Measurements from ENCODE around the gene SLC37A3.

The SLC37A3 gene

DNA sequence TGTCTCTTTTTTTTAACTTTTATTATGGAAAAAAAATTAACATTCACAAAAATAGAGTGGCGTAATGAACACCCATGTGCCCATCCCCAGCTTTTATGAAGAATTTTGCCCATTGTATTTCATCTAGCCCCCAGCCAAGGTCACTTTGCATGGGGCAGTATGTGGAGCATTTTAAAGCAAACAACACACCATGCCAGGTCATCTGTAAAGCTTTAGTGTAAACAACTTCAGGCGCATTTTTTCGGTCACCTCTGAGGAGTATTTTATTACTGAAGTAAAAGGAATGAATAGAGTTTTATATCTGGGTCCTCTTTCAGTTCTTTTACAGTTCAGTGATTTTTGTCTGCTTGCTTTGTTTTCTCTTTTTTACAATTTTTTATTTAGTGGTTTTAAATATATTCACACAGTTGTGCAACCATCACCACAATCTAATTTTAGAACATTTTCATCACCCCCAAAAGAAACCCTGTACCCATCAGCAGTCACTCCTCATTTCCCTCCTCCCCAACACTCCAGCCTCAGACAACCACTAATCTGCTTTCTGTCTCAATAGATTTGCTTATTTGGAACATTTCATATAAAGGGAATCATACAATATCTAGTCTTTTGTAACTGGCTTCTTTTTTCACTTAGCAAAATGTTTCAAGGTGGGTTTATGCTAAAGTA lies 87.9 kb downstream of the SLC37A3 start:
- no peak for DNase-seq

DNA sequence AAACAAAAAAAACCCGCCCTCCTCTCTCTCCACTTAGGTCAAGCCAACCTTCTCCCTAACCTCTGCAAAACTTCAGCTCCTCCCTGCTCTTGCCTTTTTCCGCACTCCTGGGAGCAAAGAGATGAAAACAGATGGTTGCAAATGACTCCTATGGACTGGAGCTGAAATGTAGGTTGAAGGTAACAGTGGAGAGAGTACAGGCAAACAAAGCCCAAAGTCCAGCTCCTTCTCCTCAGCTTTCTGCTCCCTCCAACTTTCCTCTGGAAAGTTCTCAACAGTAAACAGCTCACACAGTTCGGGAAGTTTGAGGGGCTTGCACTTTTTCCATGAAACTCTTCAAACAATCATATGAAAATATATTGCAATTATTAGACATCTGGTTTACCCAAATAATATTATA lies 90.3 kb downstream of the SLC37A3 start:
- DNase-seq = no peak

DNA sequence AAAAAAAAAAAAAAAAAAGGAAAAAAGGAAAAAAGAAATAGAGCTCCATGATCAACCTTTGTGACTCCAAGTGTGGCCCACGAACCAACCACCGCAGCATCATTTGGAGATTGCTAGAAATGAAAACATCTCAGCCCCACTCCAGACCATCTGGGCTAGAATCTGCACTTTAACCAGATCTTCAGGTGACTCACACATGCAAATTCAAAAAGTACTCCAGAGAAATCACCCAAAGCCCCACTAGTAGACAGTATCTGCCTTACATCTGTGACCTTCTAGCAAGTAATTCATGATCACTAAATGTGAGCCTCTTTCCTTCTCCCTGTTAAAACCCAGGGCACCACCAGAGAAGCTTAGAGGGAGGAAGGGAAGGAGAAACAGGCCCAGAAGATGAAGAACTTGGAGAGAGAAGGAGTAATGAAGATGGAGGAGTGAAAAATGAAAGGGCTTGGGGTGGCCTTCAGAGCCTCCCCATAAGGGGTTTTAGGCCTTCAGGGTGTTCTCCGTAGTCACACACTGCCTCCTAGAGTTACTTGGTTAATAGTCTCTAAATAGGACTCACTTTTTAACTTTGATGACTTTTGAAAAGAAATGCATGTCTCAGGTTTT lies 94.0 kb downstream of the SLC37A3 start:
- DNase-seq = no peak

DNA sequence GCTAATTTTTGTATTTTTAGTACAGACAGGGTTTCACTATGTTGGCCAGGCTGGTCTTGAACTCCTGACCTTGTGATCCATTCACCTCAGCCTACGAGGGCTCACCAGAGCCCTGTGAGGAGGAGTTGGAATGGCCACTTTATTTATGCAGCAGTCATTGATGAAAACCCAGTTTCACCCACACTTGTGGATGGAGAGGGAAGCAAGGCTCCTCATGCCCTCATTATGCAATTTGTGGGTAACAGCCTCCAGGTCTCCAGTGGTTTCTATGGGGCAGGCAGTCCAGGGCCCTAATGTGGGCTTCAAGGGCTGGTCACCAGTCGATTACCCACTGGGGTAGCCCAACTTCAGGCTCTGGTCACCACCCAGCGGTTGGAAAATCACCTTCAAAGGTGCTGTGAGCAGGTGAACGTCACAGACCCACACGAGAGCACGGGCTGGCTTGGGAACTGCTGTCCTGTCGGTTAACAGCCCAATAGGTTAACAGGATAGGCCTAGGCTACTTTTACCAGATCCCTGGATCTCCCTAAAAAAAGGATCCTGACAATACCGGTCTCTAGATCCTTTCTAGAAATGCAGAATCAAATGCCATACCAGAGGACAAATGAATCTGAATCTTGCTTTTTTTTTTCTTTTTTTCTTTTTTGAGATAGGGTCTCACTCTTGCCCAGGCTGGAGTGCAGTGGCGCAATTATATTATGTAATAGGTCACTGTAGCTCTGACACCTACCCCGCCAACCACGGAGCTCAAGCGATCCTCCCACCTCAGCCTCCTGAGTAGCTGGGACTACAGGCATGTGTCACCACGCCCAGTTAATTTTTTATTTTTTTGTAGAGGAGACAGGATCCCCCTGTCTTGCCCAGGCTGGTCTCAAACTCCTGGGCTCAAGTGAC lies 97.8 kb downstream of the SLC37A3 start:
- no peak for DNase-seq

DNA sequence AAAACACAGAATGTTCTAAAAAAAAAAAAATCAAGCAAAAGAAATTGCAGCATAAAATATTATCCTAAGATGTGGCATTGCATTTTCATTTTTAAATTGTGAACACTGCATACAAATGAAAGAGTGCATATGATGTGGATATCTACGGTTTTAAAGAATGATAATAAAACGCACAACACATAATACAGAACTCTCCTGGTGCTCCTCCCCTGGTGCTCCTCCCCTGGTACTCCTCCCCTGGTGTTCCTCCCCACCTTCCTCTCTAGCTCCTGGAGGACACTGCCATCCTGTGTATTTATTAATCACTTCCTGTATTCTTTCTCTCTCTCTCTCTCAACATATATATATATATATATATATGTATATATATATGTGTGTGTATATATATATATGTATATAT lies 100.1 kb downstream of the SLC37A3 start:
- DNase-seq = no peak

DNA sequence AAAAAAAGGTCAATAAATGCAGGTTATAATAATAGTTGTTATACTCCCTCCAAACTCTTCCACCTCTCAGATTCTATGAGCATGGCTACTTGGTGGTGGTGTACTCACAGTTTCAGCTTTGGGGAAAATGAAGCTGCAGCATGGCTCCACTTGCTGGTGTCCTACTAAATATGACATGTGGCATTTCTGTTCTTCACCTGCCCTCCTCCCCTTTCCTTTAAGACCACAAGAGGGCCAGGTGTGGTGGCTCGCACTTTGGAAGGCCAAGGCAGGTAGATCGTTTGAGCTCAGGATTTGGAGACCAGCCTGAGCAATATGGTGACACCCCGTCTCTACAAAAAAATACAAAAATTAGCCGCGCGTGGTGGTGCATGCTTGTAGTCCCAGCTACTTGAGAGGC lies 101.1 kb downstream of the SLC37A3 start:
- no peak for DNase-seq

DNA sequence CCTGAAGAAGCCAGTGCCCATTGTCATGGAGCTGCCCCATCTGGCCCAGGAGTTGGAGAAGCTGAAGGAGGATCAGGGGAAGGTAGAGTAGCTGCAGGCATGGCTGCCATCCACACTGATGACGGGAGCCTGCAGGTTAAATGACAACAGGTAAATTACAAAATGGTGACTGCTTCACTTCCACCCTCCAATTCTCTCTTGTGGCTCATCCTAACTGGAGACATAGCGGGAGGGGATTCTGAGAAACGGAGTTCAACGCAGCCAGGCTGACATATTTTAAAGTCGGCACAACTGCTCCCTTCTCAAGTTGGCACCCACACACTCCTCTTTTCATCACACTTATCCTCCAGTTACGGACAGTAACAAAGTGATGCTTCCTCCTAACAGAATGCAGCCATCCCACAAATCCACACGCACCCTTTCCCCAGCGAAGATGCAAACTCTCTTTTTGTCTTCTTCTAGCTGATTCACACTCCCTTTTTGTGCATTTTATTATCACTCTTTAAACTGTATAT lies 103.0 kb downstream of the SLC37A3 start:
- no peak for DNase-seq

DNA sequence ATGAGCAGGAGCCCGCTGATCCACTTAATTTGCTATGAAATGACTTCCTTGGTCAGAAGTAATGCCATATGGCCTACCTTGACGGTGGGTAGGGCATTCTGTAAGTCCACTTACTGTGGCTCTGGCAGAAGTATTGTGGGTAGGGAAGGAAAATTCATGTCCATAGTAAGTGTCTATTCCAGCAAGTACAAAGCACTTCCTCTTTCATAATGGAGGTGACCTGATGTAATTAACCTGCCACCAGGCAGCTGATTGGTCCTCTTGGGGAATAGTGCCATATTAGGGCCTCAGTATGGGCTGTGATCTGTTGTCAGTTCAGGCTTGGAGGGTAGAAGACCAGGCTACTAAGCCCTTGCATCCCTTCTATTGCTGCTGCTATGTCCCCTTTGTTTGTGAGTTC lies 103.9 kb downstream of the SLC37A3 start:
- DNase-seq = no peak

DNA sequence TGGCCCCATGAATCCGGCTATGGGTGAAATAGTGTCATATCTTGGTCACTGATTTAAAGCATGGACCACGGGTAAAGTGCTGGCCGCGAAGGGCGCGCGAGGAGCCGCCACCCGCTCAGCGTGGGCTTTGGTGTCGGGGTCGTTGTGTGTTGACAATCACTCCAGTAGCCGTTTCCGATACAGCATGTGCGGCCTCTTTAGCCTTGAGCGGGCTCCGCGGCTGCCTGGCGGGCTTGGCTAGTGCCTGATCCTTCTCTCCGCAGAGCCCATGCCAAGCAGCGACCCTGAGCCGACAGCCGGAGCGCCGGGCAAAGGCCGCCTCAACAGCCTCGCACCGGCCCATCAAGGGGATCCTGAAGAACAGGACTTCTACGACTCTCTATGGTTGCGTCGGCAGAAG lies 105.9 kb downstream of the SLC37A3 start:
- no peak for DNase-seq

DNA sequence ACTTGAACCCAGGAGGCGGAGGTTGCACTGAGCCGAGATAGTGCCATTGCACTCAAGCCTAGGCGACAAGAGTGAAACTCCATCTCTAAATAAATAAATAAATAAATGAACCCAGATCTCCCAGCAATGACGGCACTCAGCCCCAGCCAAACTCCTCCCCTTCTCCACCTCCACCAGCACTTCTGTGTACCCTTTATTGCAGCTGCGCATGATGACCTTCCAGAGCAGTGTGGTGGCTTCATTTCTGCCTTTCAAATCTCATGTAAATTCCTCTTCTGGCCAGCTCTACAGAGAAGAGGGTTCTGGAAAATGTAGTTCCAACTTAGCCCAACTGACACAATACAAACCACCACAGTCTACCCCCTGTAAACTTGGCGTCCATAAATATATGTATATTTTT lies 108.5 kb downstream of the SLC37A3 start:
- no peak for DNase-seq

DNA sequence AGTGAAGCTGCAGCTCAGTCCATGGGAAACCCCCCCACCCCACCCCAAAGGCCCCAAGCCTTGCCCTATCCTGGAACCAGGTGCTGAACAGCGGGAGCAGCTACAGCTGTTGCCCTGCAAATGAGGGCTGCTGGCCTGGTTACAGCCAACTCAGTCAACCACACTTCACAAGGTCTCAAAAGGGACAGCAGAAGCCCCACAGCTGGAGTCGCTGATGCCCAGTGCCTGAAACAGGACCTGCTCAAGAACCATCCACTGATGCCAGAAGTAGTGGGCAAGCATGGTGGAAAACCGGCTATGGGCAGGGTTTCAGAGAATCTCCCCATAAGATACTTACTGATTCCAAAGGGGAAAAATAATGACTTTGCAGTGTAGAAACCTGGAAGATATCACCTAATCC lies 110.3 kb downstream of the SLC37A3 start:
- no peak for DNase-seq

DNA sequence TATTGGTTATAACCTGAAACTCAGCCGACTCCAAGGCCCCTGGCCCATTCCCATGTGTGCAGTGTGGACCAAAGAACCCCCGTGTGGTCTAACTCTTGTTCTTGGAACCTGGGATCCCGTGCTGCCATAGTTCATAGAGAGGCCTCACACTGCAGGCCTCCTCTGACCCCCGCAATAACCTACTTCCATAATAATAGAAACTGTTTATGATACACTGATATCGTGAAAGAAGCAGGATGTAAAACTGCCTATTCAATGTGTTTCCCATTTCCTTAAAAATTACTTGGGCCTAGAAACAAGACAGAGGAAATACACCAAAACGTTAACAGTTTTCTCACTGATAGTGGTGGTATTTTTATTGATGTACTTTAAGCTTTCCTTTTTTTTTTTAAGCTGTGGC lies 112.4 kb downstream of the SLC37A3 start:
- no peak for DNase-seq

DNA sequence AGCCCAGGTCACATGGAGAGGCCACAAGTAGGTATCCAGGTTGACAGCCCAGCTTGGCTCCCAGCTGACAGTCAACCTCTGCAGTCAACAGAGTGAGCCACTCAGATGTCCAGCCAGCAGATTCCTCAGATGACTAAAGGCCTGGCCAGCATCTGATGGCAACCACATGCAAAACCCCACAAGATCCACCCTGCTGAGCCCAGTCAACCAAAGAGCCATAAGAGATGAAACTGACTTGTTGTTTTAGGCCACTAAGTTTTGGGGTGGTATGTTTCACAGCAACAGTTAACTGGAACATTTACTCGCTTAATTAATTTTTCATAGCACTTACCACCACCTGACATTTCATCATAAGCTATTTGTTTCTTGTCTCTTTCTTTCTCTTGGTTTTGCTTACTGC lies 114.3 kb downstream of the SLC37A3 start:
- DNase-seq = no peak

Data from GF-D8 (cell line).